Left lung (tissue), 10 donors: ENCODE measurements around the gene KSR1. TPM values are rescaled to one million over a fixed set of nuclear protein-coding genes. Genes with fewer than 3 reads are reported as not detected.

Experiments
- ATAC-seq: fragments of 200-7000 bp; cut with Tn5 transposase; one replicate; pipeline ENCODE4 v1.9.1; 2020; ENCODE audit warnings: moderate library complexity
- DNase-seq, 4 donors: peaks; one replicate each; pipeline ENCODE4 v3.0.0-alpha.2; 2013 to 2020
- H3K27ac ChIP-seq, 2 donors: fragments of 200-600 bp; sonication (generic) in 1 of 2; one replicate each; pipeline versions ENCODE4 v1.5.0 to v1.8.0; 2020 to 2021
- H3K27me3 ChIP-seq, 2 donors: fragments of 200-600 bp; sonication (generic) in 1 of 2; one replicate each; pipeline versions ENCODE4 v1.5.0 to v1.8.0; 2020 to 2021
- H3K36me3 ChIP-seq, 2 donors: fragments of 200-600 bp; sonication (generic) in 1 of 2; one replicate each; pipeline versions ENCODE4 v1.5.0 to v1.8.0; 2020 to 2021
- H3K4me1 ChIP-seq, 2 donors: fragments of 200-600 bp; one replicate each; pipeline ENCODE4 v1.8.0; 2021
- H3K4me3 ChIP-seq, 2 donors: fragments of 200-600 bp; sonication (generic) in 1 of 2; one replicate each; pipeline versions ENCODE4 v1.5.0 to v1.8.0; 2020 to 2021; ENCODE audit warnings: mild to moderate bottlenecking in 1 of 2
- H3K9me3 ChIP-seq, 2 donors: fragments of 200-600 bp; sonication (generic) in 1 of 2; one replicate each; pipeline versions ENCODE4 v1.5.0 to v1.8.0; 2020 to 2021
- CTCF ChIP-seq, 2 donors: fragments of 200-600 bp; sonication (generic) in 1 of 2; IDR thresholded peaks; one replicate each; pipeline versions ENCODE4 v1.5.0 to v1.8.0; 2021; ENCODE audit warnings: antibody characterized with exemption in 2 of 2
- intact Hi-C, 2 donors: fragments of 100-400 bp; cut with DNase I; formaldehyde crosslinking; loops; one replicate each; pipeline versions ENCODE4 v1.11.2 to v1.14.2; 2022
- polyA plus RNA-seq, 6 donors: library from polyadenylated mRNA; unstranded; fragments of 120-200 nt; gene quantifications; one replicate each; pipeline ENCODE4 v1.2.1, GENCODE V29; 2013; ENCODE audit not compliant: insufficient read length in 6 of 6
- total RNA-seq, 2 donors: library from RNA; stranded (reverse); fragmentation: NEBNext Ultra II Directional; extraction: Animal tissue kit (Norgen Biotek cat#: 25700); gene quantifications; one replicate each; pipeline ENCODE4 v1.2.1, GENCODE V29; 2021
- donor health status: DM: no; HTN: yes; CAD: no.
- donor health status: DM: no; HTN: no; CAD: no.

KSR1 gene
- total and polyA plus RNA-seq, 8 donors, result 35.0 to 70.0 (median 62.5) TPM

DNA sequence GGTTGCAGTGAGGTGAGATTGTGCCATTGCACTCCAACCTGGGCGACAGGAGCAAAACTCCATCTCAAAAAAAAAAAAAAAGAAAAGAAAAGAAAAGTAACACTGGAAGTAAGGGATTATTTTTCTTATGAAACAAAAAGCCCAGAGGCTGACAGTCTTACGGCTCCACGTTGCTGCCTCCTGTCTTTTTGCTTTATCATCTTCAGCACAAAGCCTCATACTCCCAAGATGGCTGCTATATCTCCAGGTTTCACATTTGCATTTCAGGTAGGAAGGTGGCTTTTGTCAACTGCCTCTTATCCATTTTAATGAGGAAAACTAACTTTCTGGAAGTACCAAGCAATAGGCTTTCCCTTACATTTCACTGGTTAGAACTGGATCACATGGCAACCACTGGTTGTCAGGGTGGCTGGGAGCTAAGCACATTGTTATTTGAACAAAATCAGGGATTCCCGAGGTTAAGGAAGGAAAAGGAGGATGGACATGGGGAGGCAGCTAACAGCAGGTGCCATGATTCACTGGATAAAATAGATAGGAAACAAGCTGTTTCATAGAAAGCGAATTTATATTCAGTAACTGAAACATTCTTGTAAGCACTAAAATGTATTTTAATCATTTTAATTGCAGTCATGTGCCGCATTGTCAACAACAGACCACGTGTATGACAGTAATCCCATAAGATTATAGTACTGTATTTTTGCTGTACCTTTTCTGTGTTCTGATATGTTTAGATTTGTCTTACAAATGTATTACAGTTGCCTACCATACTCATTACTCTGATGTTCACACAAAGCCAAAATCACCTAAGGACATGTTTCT is 58.6 kb downstream of the KSR1 start:
- no peak for TF ChIP-seq CTCF (IDR thresholded peaks at IDR 0.05)
- intact Hi-C loops, result no loop called here
- Histone ChIP-seq H3K36me3 (no peaks in the 10 kb centered on the region), H3K9me3 (no peaks in the 10 kb centered on the region), H3K27me3 (no peaks in the 10 kb centered on the region), H3K27ac (no peak overlapping the region), H3K4me1 (peaks cover 0 to 16% of the 10 kb centered on the region in 2 donors), H3K4me3 (no peak overlapping the region)
- ATAC-seq, result no peak
- DNase-seq, result no peak

- no peak for TF ChIP-seq CTCF (IDR thresholded peaks at IDR 0.05)
- no peak for ATAC-seq
- intact Hi-C loops, result no loop called here
- Histone ChIP-seq H3K36me3 (no peaks in the 10 kb centered on the region), H3K27ac (no peak overlapping the region), H3K9me3 (no peaks in the 10 kb centered on the region), H3K27me3 (no peaks in the 10 kb centered on the region), H3K4me1 (peaks cover 0 to 24% of the 10 kb centered on the region in 2 donors), H3K4me3 (no peak overlapping the region)
- DNase-seq, result no peak
These were observed 61.8 kb downstream of the KSR1 start for GRCh38 chr17:27518048-27518447.

DNA sequence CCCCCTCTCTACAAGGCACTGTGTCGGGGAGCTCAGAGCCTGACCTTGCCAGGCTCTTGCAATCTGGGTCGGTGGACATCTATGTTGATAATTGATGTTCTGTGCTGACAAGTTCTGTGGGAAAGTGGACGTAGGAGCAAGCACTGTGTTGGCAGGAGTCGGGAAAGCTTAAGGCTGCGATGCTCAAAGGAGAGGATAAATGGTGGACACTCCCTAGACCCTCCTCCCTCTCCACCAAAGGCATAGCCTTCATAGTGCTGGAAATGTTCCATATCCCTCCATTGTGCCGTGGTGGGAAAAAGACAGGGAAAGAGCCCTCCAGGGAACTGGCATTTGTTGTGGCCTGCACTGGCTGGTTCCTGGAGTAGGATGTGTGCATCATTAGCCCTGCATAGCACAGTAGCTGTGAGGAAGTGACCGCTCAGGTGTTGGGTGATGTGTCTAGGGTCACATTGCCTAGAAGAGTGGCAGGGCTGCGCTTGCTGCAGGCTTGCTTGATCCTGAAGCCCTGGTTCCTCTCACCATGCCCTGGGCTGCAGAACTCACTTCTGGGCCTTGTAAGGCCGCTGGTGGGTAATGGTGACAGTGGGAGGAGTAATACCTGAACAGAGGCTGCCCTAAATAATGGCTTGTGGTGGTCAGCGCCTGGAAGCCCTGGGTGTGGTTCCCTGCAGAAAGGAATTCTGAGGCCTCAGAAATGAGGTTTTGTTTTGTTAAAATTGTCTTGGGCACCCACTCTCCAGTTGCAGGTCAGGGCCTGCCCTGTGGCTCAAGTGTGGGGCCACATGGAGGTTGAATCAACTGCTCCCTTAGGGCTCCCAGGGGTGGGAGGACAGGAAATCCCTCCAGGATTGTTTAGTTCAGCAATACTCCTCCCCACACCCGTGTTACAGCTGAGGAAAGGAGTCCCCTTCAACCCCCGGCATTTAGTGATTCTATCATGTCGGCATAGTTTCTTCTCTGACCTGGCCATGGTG is 62.6 kb downstream of the KSR1 start:
- Histone ChIP-seq H3K9me3 (no peaks in the 10 kb centered on the region), H3K4me1 (peaks cover 0 to 24% of the 10 kb centered on the region in 2 donors), H3K4me3 (no peak overlapping the region), H3K27ac (no peak overlapping the region), H3K36me3 (no peaks in the 10 kb centered on the region), H3K27me3 (no peaks in the 10 kb centered on the region)
- DNase-seq (no peak), ATAC-seq (no peak)
- TF ChIP-seq CTCF (IDR thresholded peaks at IDR 0.05), result no peak
- intact Hi-C loops, result no loop called here

GRCh38 chr17:27519550-27519949 is 63.3 kb downstream of the KSR1 start:
- H3K4me1 ChIP-seq, result peaks cover 0 to 24% of the 10 kb centered on the region in 2 donors
- no peaks in the 10 kb centered on the region for H3K27me3 ChIP-seq
- intact Hi-C loops, result no loop called here
- H3K27ac ChIP-seq, result no peak overlapping the region
- no peaks in the 10 kb centered on the region for H3K36me3 ChIP-seq
- H3K9me3 ChIP-seq, result no peaks in the 10 kb centered on the region
- DNase-seq (no peak), ATAC-seq (no peak)
- TF ChIP-seq CTCF (IDR thresholded peaks at IDR 0.05), result no peak
- no peak overlapping the region for H3K4me3 ChIP-seq
